ENCODE measurements around the gene P3R3URF. TPM values are rescaled to one million over a fixed set of nuclear protein-coding genes. Genes with fewer than 3 reads are reported as not detected.

P3R3URF gene
- not detected in 2 replicates for total RNA-seq

DNA sequence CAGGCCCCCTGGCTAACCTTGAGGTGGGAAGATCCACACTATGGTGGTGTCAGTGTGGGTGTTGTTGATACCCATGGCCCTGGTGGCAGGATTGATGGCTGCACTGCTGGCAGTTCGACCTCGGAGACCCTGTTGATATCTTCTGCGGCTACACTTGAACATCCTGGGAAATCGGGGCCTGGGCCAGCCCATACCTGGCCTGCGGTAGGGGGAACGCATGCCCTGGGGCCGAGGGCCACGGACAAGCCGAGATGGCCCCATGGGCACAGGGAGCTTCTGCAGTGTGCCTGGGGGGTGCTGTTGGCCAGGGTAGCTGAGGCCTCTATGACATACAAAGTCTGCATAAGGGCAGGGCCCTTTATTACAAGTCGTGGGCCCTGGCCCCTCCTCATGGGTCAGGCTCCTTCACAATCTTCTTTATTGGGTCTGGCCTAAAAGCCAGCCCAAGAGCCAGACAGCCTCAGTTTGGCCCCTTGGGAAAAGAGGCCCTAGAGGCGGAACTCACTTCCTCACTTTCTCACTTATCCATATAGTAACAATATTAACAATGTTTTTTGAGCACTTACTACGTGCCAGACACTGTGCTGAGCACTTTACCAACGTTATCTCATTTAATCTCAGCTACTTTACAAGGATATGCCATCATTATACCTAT lies at the start of gene P3R3URF:
TSS of gene P3R3URF (minus strand) at position 278 of the 655 bp plus-strand sequence. CDS start at position 261, 17 bp downstream.

DNA sequence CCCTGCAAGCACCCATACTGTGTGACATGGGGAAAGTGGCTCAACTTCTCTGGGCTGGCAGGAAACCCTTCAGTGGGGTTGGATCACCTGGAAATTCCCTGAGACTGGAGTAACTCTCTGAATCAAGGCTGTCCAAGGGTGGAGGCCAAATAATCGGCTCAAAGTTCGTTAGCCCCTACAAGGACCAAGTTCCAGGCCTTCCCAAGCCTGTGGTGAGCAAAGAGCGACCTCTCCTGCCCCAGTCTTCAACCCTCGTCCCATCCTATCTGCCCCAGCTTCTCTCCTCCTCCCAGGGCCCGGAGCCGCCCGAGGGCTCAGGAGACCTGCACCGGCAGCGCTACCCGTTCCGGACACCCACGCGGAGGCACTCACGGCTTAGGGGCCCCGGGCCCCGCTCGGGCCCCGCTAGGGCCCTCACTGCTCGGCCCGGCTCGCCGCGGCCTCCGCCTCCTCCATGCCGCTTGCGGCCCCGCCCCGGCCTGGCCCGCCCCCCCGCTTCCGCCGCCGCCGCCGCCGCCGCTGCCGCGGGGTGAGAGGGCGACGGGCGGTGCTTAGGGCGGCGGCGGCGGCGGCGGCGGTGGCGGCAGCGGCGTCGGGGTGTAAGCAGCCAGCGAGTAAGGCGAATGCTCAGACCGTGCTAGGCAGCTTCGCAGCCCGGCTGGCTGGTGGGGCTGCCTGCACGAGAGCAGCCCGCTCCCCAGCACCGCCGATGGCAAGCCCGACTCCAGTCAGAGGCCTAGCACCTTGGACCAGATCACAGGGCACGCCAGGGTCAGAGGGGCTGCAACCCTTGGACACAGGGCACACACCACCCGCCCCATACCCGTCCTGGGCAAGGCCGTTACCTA lies 21.9 kb upstream of the P3R3URF start, which contains the start of gene POMGNT1:
TSS of gene POMGNT1 (minus strand) at position 471 of the 848 bp plus-strand sequence. CDS start 613 bp downstream, outside the sequence.

DNA sequence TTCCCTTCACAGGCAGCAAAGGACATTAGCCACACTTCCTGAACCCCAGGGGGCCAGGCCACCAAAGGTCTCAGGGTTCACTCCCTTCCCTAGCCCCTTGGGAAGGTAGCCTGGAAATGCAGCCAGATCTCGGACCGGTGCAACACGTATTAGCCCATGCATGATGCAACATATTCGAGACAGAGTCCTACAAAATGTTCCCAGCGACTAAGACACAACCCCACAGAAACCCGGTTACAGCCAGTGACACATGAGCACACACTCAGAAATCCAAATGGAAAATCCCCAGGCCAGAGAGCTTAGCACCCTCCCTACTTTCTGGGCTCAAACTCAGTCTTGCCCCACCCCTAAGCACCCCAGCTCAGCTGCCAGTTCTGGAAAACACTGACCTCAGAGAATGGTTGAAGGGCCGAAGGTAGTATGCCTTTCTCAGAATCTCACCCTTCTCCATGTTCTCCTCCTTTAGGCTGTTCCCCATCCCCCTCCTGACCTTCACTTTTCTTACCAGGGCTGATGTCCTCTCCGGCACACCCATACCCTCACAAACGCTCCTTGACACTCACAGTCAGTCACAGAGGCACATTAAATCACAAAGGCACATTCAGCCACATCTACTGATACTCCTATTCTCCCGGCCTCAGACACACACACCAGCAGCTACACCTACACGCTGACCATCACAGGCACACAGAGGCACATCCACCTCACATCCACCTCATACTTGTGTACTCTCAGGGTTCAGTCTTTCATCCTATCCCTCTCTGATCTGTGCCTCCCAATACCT lies 1.6 kb downstream of the P3R3URF start, which contains the start of gene TSPAN1:
TSS of gene TSPAN1 (plus strand) at position 640 of the 784 bp plus-strand sequence. CDS start 6,021 bp downstream, outside the sequence.

DNA sequence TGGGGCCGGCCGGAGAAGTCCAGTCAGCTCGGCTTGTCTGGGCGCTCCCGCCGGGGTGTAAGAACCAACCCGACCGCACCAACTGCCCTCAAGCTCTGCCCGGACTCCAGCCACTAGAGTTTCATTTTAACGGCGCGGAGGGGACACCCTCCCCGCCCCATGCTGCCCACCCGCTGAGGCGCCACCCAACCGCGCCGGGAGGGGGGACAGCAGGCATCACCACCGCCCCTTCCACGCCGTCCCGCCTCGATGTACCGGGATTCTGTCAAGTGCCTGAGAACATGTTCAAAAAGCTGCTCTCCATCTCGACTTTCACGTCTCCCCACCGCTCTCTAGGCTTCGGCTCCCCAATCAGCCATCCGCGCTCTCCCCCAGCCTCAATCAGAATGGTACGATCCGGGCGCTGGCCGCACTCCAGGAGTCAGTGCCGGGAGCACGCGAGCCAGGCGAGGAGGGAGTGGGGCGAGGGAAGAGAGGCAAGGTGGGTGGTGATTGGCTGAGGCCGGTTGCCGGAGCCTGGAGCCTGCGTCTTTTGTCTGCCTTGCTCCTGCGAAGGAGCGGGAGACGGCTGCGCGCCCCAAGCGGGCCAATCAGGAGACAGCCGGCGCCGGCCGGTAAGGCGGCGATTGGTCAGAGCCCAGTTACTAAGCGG lies 43.6 kb downstream of the P3R3URF start, which contains the start of gene PIK3R3:
TSS of gene PIK3R3 (minus strand) at position 101 of the 652 bp plus-strand sequence. CDS start 677 bp downstream, outside the sequence.

Other genes with a start within 250 kb of the P3R3URF start
- gene PIK3R3, start 43.9 kb downstream of the P3R3URF start, total RNA-seq, result 3.8 TPM in 2 replicates
- gene TSPAN1, start 1.4 kb downstream of the P3R3URF start, total RNA-seq, result 0.73 and 0.78 TPM in 2 replicates
- gene POMGNT1, start 21.9 kb upstream of the P3R3URF start, total RNA-seq, result 85.2 and 133 TPM in 2 replicates
- gene LURAP1, start 26.8 kb upstream of the P3R3URF start, total RNA-seq, result 5.3 and 7.7 TPM in 2 replicates
- 1.8 and 2.5 TPM in 2 replicates for gene RAD54L, start 71.3 kb upstream of the P3R3URF start, total RNA-seq
- gene LRRC41, start 127.1 kb upstream of the P3R3URF start, total RNA-seq, result 98.1 and 98.3 TPM in 2 replicates
- gene UQCRH, start 127.2 kb upstream of the P3R3URF start, total RNA-seq, result 118 and 163 TPM in 2 replicates
- gene NSUN4, start 164.3 kb upstream of the P3R3URF start, total RNA-seq, result 16.7 and 26.4 TPM in 2 replicates
- gene FAAH, start 217.8 kb upstream of the P3R3URF start, total RNA-seq, result 0.72 and 1.9 TPM in 2 replicates